Measurements from ENCODE around the gene PDE2A. TPM values are rescaled to one million over a fixed set of nuclear protein-coding genes. Genes with fewer than 3 reads are reported as not detected.

Gene PDE2A
- total RNA-seq, 1 experiment from 2014 or later, result 0.58 TPM

DNA sequence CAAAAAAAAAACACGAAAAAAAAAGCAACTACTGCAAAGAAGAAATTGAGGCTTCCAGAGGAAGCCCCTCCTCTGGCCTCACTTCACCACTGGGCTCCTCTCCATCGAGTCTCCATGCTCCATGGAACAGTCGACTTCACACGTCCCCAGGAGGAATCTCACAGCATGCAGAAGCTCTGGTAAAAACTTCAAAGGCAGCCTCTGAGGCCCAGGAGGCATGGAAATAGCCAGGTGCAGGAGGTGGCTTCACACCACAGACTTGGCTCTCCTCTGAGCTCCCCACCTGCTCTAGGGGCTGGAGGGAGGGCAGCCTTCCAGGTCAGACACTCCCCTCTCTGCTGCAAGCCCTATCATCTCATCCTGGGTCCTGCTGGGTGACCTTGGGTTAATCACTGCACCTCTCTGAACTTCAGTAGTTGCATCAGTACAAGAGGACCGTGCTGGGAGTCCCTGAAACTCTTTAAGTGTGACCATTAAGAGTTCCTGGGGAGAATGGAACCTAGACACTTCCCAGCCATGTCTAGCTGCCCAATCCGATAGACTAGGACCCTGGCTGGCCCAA lies 8.2 kb downstream of the PDE2A start:
- BruUV-seq (replicated peaks), result no TSS peak
- no peaks in the 10 kb centered on the region for H3K27me3 ChIP-seq (replicated peaks; ENCODE audit: insufficient read depth, low read depth, low read length, poor library complexity)
- ChIA-PET CTCF (no interaction called here), POLR2A (ENCODE audit: low non-redundant PET) (no interaction called here)
- intact Hi-C loops (cut with micrococcal nuclease; ENCODE audit: unreplicated experiment), result no loop called here
- H3K36me3 ChIP-seq (ENCODE audit: insufficient read depth, low read length, poor library complexity, severe bottlenecking), result no peaks in the 10 kb centered on the region
- no peak overlapping the region for H3K4me3 ChIP-seq (ENCODE audit: low read depth, low read length, poor library complexity, severe bottlenecking)
- DNase-seq (ENCODE audit: low spot score), result no peak
- H3K27ac ChIP-seq (ENCODE audit: low read depth, low read length, poor library complexity, severe bottlenecking), result no peak overlapping the region
- peaks cover 5% of the 10 kb centered on the region for H3K9me3 ChIP-seq (ENCODE audit: low read depth, low read length, poor library complexity, severe bottlenecking)
- TF ChIP-seq EZH2 (IDR thresholded peaks at IDR 0.05; ENCODE audit: borderline replicate concordance, low read depth, low read length, poor library complexity, severe bottlenecking), result no peak
- TF ChIP-seq, protein P1, sequence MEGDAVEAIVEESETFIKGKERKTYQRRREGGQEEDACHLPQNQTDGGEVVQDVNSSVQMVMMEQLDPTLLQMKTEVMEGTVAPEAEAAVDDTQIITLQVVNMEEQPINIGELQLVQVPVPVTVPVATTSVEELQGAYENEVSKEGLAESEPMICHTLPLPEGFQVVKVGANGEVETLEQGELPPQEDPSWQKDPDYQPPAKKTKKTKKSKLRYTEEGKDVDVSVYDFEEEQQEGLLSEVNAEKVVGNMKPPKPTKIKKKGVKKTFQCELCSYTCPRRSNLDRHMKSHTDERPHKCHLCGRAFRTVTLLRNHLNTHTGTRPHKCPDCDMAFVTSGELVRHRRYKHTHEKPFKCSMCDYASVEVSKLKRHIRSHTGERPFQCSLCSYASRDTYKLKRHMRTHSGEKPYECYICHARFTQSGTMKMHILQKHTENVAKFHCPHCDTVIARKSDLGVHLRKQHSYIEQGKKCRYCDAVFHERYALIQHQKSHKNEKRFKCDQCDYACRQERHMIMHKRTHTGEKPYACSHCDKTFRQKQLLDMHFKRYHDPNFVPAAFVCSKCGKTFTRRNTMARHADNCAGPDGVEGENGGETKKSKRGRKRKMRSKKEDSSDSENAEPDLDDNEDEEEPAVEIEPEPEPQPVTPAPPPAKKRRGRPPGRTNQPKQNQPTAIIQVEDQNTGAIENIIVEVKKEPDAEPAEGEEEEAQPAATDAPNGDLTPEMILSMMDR (conservative IDR thresholded peaks at IDR 0.05; ENCODE audit: low read depth, low read length), result no peak
- peaks cover 2% of the 10 kb centered on the region for H3K4me1 ChIP-seq (ENCODE audit: insufficient read depth, low read length, poor library complexity, severe bottlenecking)

- no TSS peak for BruUV-seq (replicated peaks)
- intact Hi-C loops (cut with micrococcal nuclease; ENCODE audit: unreplicated experiment), result no loop called here
- no peak for TF ChIP-seq EZH2 (IDR thresholded peaks at IDR 0.05; ENCODE audit: borderline replicate concordance, low read depth, low read length, poor library complexity, severe bottlenecking)
- TF ChIP-seq, protein P1 (conservative IDR thresholded peaks at IDR 0.05; ENCODE audit: low read depth, low read length), result no peak
- H3K4me3 ChIP-seq (ENCODE audit: low read depth, low read length, poor library complexity, severe bottlenecking), result no peak overlapping the region
- H3K27ac ChIP-seq (ENCODE audit: low read depth, low read length, poor library complexity, severe bottlenecking), result no peak overlapping the region
- no peaks in the 10 kb centered on the region for H3K36me3 ChIP-seq (ENCODE audit: insufficient read depth, low read length, poor library complexity, severe bottlenecking)
- no peaks in the 10 kb centered on the region for H3K27me3 ChIP-seq (replicated peaks; ENCODE audit: insufficient read depth, low read depth, low read length, poor library complexity)
- no peak for DNase-seq (ENCODE audit: low spot score)
- CTCF ChIA-PET, result no interaction called here
- no peaks in the 10 kb centered on the region for H3K9me3 ChIP-seq (ENCODE audit: low read depth, low read length, poor library complexity, severe bottlenecking)
- H3K4me1 ChIP-seq (ENCODE audit: insufficient read depth, low read length, poor library complexity, severe bottlenecking), result no peaks in the 10 kb centered on the region
- POLR2A ChIA-PET (ENCODE audit: low non-redundant PET), result no interaction called here
Measured at GRCh38 chr11:72662036-72662435, 12.2 kb downstream of the PDE2A start.

GRCh38 chr11:72661486-72661885 lies 12.7 kb downstream of the PDE2A start:
- Histone ChIP-seq H3K27me3 (replicated peaks; ENCODE audit: insufficient read depth, low read depth, low read length, poor library complexity) (no peaks in the 10 kb centered on the region), H3K9me3 (ENCODE audit: low read depth, low read length, poor library complexity, severe bottlenecking) (no peaks in the 10 kb centered on the region), H3K36me3 (ENCODE audit: insufficient read depth, low read length, poor library complexity, severe bottlenecking) (no peaks in the 10 kb centered on the region), H3K27ac (ENCODE audit: low read depth, low read length, poor library complexity, severe bottlenecking) (no peak overlapping the region), H3K4me3 (ENCODE audit: low read depth, low read length, poor library complexity, severe bottlenecking) (no peak overlapping the region), H3K4me1 (ENCODE audit: insufficient read depth, low read length, poor library complexity, severe bottlenecking) (no peaks in the 10 kb centered on the region)
- TF ChIP-seq, protein P1 (conservative IDR thresholded peaks at IDR 0.05; ENCODE audit: low read depth, low read length), result no peak
- TF ChIP-seq EZH2 (IDR thresholded peaks at IDR 0.05; ENCODE audit: borderline replicate concordance, low read depth, low read length, poor library complexity, severe bottlenecking), result no peak
- no peak for DNase-seq (ENCODE audit: low spot score)
- no TSS peak for BruUV-seq (replicated peaks)
- ChIA-PET POLR2A (ENCODE audit: low non-redundant PET) (no interaction called here), CTCF (no interaction called here)
- intact Hi-C loops (cut with micrococcal nuclease; ENCODE audit: unreplicated experiment), result no loop called here
